Colonic mucosa (tissue), 4 donors: Measurements from ENCODE around the gene FANCI. TPM values are rescaled to one million over a fixed set of nuclear protein-coding genes. Genes with fewer than 3 reads are reported as not detected.

Source experiments
- DNase-seq: peaks from one replicate; pipeline ENCODE4 v3.0.0-alpha.2; 2020
- H3K27ac ChIP-seq: fragments of 200-600 bp; one replicate; pipeline ENCODE4 v1.8.0; 2021
- H3K27me3 ChIP-seq: fragments of 200-600 bp; one replicate; pipeline ENCODE4 v1.8.0; 2021
- H3K36me3 ChIP-seq: fragments of 200-600 bp; one replicate; pipeline ENCODE4 v1.8.0; 2021
- H3K4me1 ChIP-seq: fragments of 200-600 bp; one replicate; pipeline ENCODE4 v1.8.0; 2021; ENCODE audit warnings: mild to moderate bottlenecking
- H3K4me3 ChIP-seq: fragments of 200-600 bp; one replicate; pipeline ENCODE4 v1.8.0; 2021
- H3K9ac ChIP-seq, 2 donors: one replicate each; pipeline ENCODE4 v1.7.0; 2013; ENCODE audit warnings: control low read depth in 2 of 2, low read depth in 2 of 2, low read length in 2 of 2
- H3K9me3 ChIP-seq: fragments of 200-600 bp; one replicate; pipeline ENCODE4 v1.8.0; 2021
- intact Hi-C: fragments of 100-400 bp; cut with DNase I; formaldehyde crosslinking; loops from one replicate; pipeline ENCODE4 v1.14.1; 2022
- total RNA-seq, 2 donors: library from RNA; stranded (reverse); fragmentation: NEBNext Ultra II Directional in 1 of 2; extraction: Animal tissue kit (Norgen Biotek cat#: 25700) in 1 of 2; gene quantifications; one replicate each; pipeline ENCODE4 v1.2.1, GENCODE V29; 2021
- TF ChIP-seq, protein P1 (sequence below): fragments of 200-600 bp; IDR thresholded peaks from one replicate; pipeline ENCODE4 v1.8.0; 2022; ENCODE audit warnings: antibody characterized with exemption, mild to moderate bottlenecking
- donor health status: healthy.
- donor health status: DM: no; HTN: no; CAD: no.
- donor health status: DM: no; HTN: no; CAD: no.

FANCI gene
- total RNA-seq, 2 donors from 2014 or later: 19.9 to 76.9 TPM

DNA sequence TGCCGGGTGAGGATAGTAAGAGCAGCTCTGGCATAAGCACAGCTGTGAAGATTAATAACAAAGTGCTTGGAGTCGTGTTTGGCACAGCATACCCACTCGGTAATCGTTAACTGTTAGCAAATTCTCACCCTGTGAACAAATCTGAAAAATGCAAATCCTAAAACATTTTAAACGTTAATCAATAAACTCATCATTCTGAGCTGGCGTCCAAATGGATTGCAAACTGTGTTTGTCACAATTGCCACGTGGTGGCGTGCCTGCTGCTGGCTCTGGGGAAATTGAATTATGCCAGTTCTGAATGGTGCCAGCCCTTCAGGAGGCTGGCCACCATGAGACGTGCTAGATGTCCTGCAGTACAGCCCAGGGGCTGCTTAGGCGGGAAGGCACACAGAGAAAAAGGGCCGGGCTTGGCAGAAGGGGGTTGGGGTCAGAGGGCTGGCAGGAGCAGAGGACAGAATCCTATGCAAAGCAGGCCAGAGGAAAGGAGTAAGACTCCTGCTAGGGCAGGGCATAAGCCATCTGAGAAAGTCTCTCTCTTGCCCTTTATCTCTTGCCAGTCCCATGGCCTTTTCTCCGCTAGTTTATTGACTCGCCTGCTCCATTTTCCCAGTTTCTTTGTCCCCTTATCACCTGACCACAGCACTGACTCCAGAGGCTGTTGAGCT lies 113.0 kb downstream of the FANCI start:
- Histone ChIP-seq H3K9me3 (no peaks in the 10 kb centered on the region), H3K36me3 (no peaks in the 10 kb centered on the region), H3K27ac (no peak overlapping the region), H3K9ac (no peak overlapping the region), H3K27me3 (peaks cover 36% of the 10 kb centered on the region), H3K4me1 (peaks cover 5% of the 10 kb centered on the region), H3K4me3 (no peak overlapping the region)
- no peak for DNase-seq
- intact Hi-C loops: loop anchor here (10.0 kb wide), 1 partner anchor 198 kb away; no protein-coding TSS in a partner anchor
- TF ChIP-seq, protein P1, sequence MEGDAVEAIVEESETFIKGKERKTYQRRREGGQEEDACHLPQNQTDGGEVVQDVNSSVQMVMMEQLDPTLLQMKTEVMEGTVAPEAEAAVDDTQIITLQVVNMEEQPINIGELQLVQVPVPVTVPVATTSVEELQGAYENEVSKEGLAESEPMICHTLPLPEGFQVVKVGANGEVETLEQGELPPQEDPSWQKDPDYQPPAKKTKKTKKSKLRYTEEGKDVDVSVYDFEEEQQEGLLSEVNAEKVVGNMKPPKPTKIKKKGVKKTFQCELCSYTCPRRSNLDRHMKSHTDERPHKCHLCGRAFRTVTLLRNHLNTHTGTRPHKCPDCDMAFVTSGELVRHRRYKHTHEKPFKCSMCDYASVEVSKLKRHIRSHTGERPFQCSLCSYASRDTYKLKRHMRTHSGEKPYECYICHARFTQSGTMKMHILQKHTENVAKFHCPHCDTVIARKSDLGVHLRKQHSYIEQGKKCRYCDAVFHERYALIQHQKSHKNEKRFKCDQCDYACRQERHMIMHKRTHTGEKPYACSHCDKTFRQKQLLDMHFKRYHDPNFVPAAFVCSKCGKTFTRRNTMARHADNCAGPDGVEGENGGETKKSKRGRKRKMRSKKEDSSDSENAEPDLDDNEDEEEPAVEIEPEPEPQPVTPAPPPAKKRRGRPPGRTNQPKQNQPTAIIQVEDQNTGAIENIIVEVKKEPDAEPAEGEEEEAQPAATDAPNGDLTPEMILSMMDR: peak; percentile 17

DNA sequence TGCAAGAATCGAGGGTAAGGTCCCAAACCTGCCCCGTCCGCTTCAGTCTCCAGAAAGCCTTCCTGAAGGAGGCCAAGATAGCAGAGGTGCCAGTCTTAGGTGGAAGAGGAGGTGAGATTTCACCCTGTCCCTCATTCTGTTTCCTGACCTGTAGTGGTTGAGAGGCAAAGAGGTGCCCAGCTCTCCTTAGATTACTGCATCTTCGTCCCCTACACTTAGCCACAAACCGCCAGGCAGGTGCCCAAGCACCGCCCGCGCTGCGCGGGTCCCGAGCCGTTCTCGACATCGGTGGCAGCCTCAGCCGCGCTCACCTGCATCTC lies 114.6 kb downstream of the FANCI start:
- H3K27ac ChIP-seq: no peak overlapping the region
- H3K9me3 ChIP-seq: no peaks in the 10 kb centered on the region
- intact Hi-C loops: loop anchor here (2.0 to 10.0 kb wide), 2 partner anchors 72 to 196 kb away; no protein-coding TSS in a partner anchor
- TF ChIP-seq, protein P1: no peak
- peaks cover 51% of the 10 kb centered on the region for H3K27me3 ChIP-seq
- H3K9ac ChIP-seq: no peak overlapping the region
- no peaks in the 10 kb centered on the region for H3K36me3 ChIP-seq
- H3K4me1 ChIP-seq: peaks cover 9% of the 10 kb centered on the region
- peak overlapping the region; percentile 29 for H3K4me3 ChIP-seq
- no peak for DNase-seq

DNA sequence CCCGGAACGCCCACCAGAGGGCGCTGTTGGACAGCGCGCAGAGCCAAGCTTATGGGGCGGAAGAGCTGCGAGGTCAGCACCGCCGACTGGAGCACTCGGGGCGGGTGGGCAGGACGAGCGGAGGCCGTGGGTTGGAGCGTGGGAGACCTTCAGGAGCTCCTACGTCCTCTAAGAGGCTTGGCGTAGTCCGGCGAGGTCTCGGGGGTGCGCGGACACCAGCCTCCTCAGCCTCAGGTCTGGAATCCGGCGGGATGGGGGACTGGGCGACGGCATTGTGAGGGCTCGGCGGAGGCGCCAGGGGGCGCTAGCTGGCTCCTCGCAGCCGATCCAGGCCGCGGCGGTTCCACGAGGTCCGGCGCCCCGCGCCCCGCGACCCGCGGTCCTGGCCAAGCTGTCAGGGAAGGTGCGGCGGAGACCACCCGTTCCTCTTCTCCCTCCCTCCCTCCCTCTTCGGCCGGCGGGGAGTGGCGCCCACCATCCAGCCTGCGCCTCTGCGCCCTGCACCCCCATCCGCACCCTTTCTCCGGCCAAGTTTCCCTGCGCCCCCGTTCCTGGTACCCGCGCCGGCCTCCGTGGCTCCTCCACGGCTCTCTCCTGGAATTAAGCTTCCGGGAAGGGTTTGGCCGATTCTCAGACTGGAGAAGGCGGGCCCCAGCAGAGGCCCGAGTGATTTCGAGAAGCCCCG lies 115.1 kb downstream of the FANCI start:
- peak overlapping the region in 1 of 2 donors; percentile 26 for H3K9ac ChIP-seq
- no peak overlapping the region for H3K27ac ChIP-seq
- no peaks in the 10 kb centered on the region for H3K9me3 ChIP-seq
- no peaks in the 10 kb centered on the region for H3K36me3 ChIP-seq
- intact Hi-C loops: loop anchor here (2.0 to 10.0 kb wide), 2 partner anchors 72 to 196 kb away; no protein-coding TSS in a partner anchor
- peaks cover 56% of the 10 kb centered on the region for H3K27me3 ChIP-seq
- TF ChIP-seq, protein P1: peak; percentile 94
- peak; percentile 71 for DNase-seq
- peaks cover 9% of the 10 kb centered on the region for H3K4me1 ChIP-seq
- H3K4me3 ChIP-seq: peak overlapping the region; percentile 29

DNA sequence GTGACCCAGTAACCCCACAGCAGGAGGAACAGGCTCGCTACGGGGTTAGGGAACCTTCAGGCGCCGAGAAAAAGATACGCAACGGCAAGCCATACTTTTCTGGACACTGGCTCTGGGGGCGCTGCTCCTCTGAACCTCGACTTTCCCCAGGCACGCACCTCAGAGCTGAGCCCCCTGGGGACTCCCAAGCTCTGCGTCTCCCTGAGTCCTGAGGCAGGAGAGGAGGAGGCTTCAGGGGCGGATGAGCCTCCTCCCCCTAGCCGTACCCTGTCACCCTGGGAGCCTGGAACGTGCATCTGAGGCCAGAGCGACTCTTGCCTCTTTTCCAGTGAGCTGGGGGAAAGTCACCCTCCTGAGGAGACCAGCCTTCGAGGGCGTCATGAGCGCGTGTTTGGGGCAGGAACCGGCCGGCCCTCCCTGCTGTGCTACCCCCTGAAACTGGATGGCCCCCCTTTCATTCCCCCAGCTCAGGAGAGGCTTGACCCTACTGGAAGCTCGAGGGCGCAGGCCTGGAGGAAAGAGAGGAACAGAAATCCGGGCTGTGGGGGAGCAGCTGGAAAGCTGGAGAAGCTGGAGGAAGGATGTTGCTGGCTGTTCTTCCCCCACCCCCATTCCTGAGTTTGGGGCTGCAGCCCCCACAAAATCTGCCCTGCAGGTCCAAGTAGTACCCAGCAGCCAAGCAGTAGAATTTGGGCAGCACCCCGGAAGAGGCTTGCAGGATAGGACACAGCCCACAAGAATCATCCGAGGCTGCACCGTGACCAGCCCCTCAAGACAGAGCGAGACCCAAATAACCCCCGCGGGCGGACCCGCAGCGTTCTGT lies 115.9 kb downstream of the FANCI start:
- DNase-seq: no peak
- intact Hi-C loops: loop anchor here (2.0 to 10.0 kb wide), 2 partner anchors 71 to 195 kb away; no protein-coding TSS in a partner anchor

More for the DNA sequence above, 115.9 kb downstream of the FANCI start:
- Histone ChIP-seq H3K36me3 (no peaks in the 10 kb centered on the region), H3K4me1 (peaks cover 9% of the 10 kb centered on the region), H3K27ac (no peak overlapping the region), H3K27me3 (peaks cover 64% of the 10 kb centered on the region), H3K9me3 (no peaks in the 10 kb centered on the region), H3K9ac (no peak overlapping the region), H3K4me3 (peak overlapping the region; percentile 29)
- TF ChIP-seq, protein P1: no peak
